GM23338 (cell line): ENCODE measurements around the gene ATP13A1.

Source experiments
- CTCF ChIP-seq, 2 experiments: fragments of 200-600 bp in 1 of 2; sonication (generic) in 1 of 2; conservative IDR thresholded peaks; 2 replicates each; pipeline versions ENCODE4 v1.5.1 to v1.6.1; 2016 to 2017; ENCODE audit warnings: antibody characterized with exemption in 2 of 2, low read depth in 2 of 2, mild to moderate bottlenecking in 2 of 2, moderate library complexity in 1 of 2
- POLR2AphosphoS5 ChIP-seq: IDR thresholded peaks from 2 replicates; pipeline ENCODE4 v1.6.1; 2016; ENCODE audit warnings: antibody characterized with exemption, low read depth
- REST ChIP-seq: IDR thresholded peaks from one replicate; pipeline ENCODE4 v1.6.1; 2018; ENCODE audit warnings: antibody characterized with exemption; ENCODE audit not compliant: unreplicated experiment
- TF ChIP-seq, protein P1 (sequence below): IDR thresholded peaks from 2 replicates; pipeline ENCODE4 v1.6.1; 2016; ENCODE audit warnings: antibody characterized with exemption

DNA sequence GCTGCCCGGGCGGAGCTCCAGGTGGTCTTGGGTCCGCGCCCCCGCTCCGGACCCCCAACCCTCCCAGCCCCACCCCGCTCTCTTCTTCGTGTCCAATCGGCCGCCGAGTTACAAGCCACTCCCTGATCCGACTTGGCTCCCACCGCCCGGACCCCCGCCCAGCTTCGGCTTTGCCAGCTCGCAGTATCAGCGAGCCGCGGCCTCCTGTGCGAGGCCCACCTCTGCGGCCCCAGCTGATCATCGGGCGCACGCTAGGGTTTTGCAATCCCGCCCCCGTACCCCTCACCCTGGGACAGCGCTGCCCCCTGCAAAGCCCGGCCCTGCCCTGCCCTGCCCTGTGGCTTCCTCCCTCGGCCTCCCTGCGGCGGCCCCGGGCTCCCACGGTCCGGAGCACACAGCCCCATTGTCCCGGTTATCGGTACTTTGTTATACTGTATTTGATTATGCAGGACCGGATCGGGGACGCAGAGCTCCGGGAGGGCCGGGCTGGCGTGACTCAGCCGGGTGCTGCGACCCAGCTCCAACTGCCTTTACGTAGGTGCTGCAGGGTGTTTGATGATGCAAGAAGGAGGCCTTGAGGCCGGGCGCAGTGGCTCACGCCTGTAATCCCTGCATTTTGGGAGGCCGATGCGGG, 34.9 kb downstream of the ATP13A1 start:
- TF ChIP-seq POLR2AphosphoS5 (peak; percentile 96), CTCF (conservative IDR thresholded peaks at IDR 0.05; ENCODE audit: low read depth in 2 of 2) (no peak), REST (no peak)
- TF ChIP-seq, protein P1, sequence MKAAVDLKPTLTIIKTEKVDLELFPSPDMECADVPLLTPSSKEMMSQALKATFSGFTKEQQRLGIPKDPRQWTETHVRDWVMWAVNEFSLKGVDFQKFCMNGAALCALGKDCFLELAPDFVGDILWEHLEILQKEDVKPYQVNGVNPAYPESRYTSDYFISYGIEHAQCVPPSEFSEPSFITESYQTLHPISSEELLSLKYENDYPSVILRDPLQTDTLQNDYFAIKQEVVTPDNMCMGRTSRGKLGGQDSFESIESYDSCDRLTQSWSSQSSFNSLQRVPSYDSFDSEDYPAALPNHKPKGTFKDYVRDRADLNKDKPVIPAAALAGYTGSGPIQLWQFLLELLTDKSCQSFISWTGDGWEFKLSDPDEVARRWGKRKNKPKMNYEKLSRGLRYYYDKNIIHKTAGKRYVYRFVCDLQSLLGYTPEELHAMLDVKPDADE: no peak; the same call in 1 of the 2 replicates
